HEK293T (cell line): ENCODE results near the gene TBC1D5.

Experiments used
- FOXK2 ChIP-seq: fragments of 450-650 bp; IDR thresholded peaks from 2 replicates; pipeline ENCODE4 v1.6.1; 2016; ENCODE audit warnings: mild to moderate bottlenecking
- NFRKB ChIP-seq: fragments of 450-650 bp; IDR thresholded peaks from 2 replicates; pipeline ENCODE4 v1.6.1; 2016; ENCODE audit warnings: mild to moderate bottlenecking, moderate library complexity

DNA sequence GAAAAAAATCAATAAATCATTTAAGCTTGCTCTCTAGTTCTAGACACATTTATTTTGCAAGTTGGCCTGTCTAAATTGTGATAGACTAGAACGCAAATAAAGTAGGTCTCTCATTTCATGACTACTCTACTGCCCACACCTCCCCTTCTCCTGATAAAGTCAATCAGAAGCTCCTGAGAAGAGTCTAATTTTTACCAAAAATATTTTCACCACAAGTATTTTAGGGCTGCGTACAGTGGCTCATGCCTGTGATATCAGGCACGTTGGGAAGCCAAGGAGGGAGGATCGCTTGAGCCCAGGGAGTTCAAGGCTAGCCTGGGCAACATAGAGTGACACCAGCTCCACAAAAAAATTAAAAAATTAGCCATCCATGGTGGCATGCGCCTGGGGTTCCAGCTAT, 136.5 kb downstream of the TBC1D5 start:
- TF ChIP-seq FOXK2 (no peak), NFRKB (no peak)
